GM23338 (cell line): Measurements from ENCODE around the gene CFAP92. TPM values are rescaled to one million over a fixed set of nuclear protein-coding genes. Genes with fewer than 3 reads are reported as not detected.

ENCODE experiments used
- ATAC-seq: fragments of 200-7000 bp; cut with Tn5 transposase; 3 replicates; pipeline ENCODE4 v1.9.1; 2020
- DNase-seq: peaks from one replicate; pipeline ENCODE4 v3.0.0-alpha.2; 2015; ENCODE audit warnings: low spot score
- H2AFZ ChIP-seq: fragments of 200-600 bp; sonication (generic); 2 replicates; pipeline ENCODE4 v1.8.0; 2016; ENCODE audit warnings: antibody characterized with exemption, mild to moderate bottlenecking, moderate library complexity
- H3F3A ChIP-seq: fragments of 200-600 bp; sonication (generic); replicated peaks from 2 replicates; pipeline ENCODE4 v1.8.0; 2017; ENCODE audit warnings: antibody characterized with exemption, mixed run types, low read depth
- H3K27ac ChIP-seq: fragments of 200-600 bp; sonication (generic); 2 replicates; pipeline ENCODE4 v1.6.1; 2016; ENCODE audit warnings: low read depth
- H3K27me3 ChIP-seq: fragments of 200-600 bp; sonication (generic); 2 replicates; pipeline ENCODE4 v1.8.0; 2016; ENCODE audit warnings: mild to moderate bottlenecking, mixed run types, moderate library complexity; ENCODE audit not compliant: insufficient read depth
- H3K36me3 ChIP-seq: fragments of 200-600 bp; sonication (generic); 2 replicates; pipeline ENCODE4 v1.8.0; 2016; ENCODE audit warnings: mild to moderate bottlenecking; ENCODE audit not compliant: insufficient read depth
- H3K4me1 ChIP-seq: fragments of 200-600 bp; sonication (generic); 2 replicates; pipeline ENCODE4 v1.8.0; 2016; ENCODE audit warnings: mild to moderate bottlenecking, moderate library complexity; ENCODE audit not compliant: insufficient read depth
- H3K4me2 ChIP-seq: fragments of 200-600 bp; sonication (generic); 2 replicates; pipeline ENCODE4 v1.7.1; 2017; ENCODE audit warnings: mixed run types
- H3K4me3 ChIP-seq: fragments of 200-600 bp; sonication (generic); 2 replicates; pipeline ENCODE4 v1.6.1; 2016; ENCODE audit warnings: mixed run types
- H3K79me2 ChIP-seq: fragments of 200-600 bp; sonication (generic); replicated peaks from 2 replicates; pipeline ENCODE4 v1.8.0; 2017; ENCODE audit warnings: mild to moderate bottlenecking; ENCODE audit not compliant: insufficient read depth
- H3K9me2 ChIP-seq: fragments of 200-600 bp; sonication (generic); 2 replicates; pipeline ENCODE4 v1.8.0; 2017; ENCODE audit not compliant: insufficient read depth
- H4K20me1 ChIP-seq: fragments of 200-600 bp; sonication (generic); replicated peaks from 2 replicates; pipeline ENCODE4 v1.8.0; 2017; ENCODE audit warnings: mild to moderate bottlenecking; ENCODE audit not compliant: insufficient read depth
- H3K27ac Mint-ChIP-seq: 2 replicates; pipeline ENCODE4 v1.8.0; 2020; ENCODE audit warnings: inconsistent platforms, mild to moderate bottlenecking, moderate library complexity, mixed read lengths
- H3K27me3 Mint-ChIP-seq: 3 replicates; pipeline ENCODE4 v1.8.0; 2022; ENCODE audit warnings: low read depth, mild to moderate bottlenecking, moderate library complexity, mixed read lengths, inconsistent platforms; ENCODE audit not compliant: insufficient read depth, poor library complexity
- H3K36me3 Mint-ChIP-seq: 3 replicates; pipeline ENCODE4 v1.8.0; 2021; ENCODE audit warnings: low read depth, mild to moderate bottlenecking, inconsistent platforms, moderate library complexity, mixed read lengths
- H3K4me1 Mint-ChIP-seq: 3 replicates; pipeline ENCODE4 v1.8.0; 2020; ENCODE audit warnings: mild to moderate bottlenecking, inconsistent platforms, mixed read lengths
- H3K4me3 Mint-ChIP-seq: 3 replicates; pipeline ENCODE4 v1.8.0; 2021; ENCODE audit warnings: moderate library complexity, mild to moderate bottlenecking, inconsistent platforms, mixed read lengths
- H3K9me3 Mint-ChIP-seq: 3 replicates; pipeline ENCODE4 v1.8.0; 2020; ENCODE audit warnings: moderate library complexity, mild to moderate bottlenecking, inconsistent platforms, mixed read lengths
- CREB1 ChIP-seq: fragments of 250-450 bp; sonication (Bioruptor Pico); IDR thresholded peaks from 2 replicates; pipeline ENCODE4 v1.5.0; 2020; ENCODE audit warnings: low read depth, mild to moderate bottlenecking, moderate library complexity
- CTCF ChIP-seq, 2 experiments: fragments of 200-600 bp in 1 of 2; sonication (generic) in 1 of 2; conservative IDR thresholded peaks; 2 replicates each; pipeline versions ENCODE4 v1.5.1 to v1.6.1; 2016 to 2017; ENCODE audit warnings: antibody characterized with exemption in 2 of 2, low read depth in 2 of 2, mild to moderate bottlenecking in 2 of 2, moderate library complexity in 1 of 2
- EZH2 ChIP-seq: fragments of 200-600 bp; sonication (generic); IDR thresholded peaks from one replicate; pipeline ENCODE4 v1.8.0; 2017; ENCODE audit warnings: antibody characterized with exemption, mild to moderate bottlenecking, low read depth; ENCODE audit not compliant: unreplicated experiment
- EZH2phosphoT487 ChIP-seq: fragments of 200-600 bp; sonication (generic); IDR thresholded peaks from one replicate; pipeline ENCODE4 v1.8.1; 2018; ENCODE audit warnings: antibody characterized with exemption; ENCODE audit not compliant: unreplicated experiment
- POLR2AphosphoS5 ChIP-seq: IDR thresholded peaks from 2 replicates; pipeline ENCODE4 v1.6.1; 2016; ENCODE audit warnings: antibody characterized with exemption, low read depth
- STAT1 ChIP-seq: IDR thresholded peaks from one replicate; pipeline ENCODE4 v1.6.1; 2016; ENCODE audit warnings: antibody characterized with exemption; ENCODE audit not compliant: unreplicated experiment
- ZNF462 ChIP-seq: fragments of 250-450 bp; sonication (Bioruptor Pico); IDR thresholded peaks from 2 replicates; pipeline ENCODE4 v1.5.0; 2020; ENCODE audit warnings: mild to moderate bottlenecking, moderate library complexity
- polyA plus RNA-seq: library from polyadenylated mRNA; unstranded; fragments of >200 nt; fragmentation: Nextera tagmentation; extraction: Ambion mirVana; gene quantifications from 2 replicates; pipeline ENCODE4 v1.2.1, GENCODE V29; 2016
- total RNA-seq: library from RNA; depleted of rRNA; stranded (reverse); fragments of >200 nt; shearing (Covaris generic); gene quantifications from 2 replicates; pipeline ENCODE4 v1.2.3, GENCODE V29; 2014
- TF ChIP-seq, protein P1 (sequence below): IDR thresholded peaks from 2 replicates; pipeline ENCODE4 v1.6.1; 2016; ENCODE audit warnings: antibody characterized with exemption

Gene CFAP92
- total and polyA plus RNA-seq, 2 experiments from 2014 or later: 1.6 to 2.3 TPM

DNA sequence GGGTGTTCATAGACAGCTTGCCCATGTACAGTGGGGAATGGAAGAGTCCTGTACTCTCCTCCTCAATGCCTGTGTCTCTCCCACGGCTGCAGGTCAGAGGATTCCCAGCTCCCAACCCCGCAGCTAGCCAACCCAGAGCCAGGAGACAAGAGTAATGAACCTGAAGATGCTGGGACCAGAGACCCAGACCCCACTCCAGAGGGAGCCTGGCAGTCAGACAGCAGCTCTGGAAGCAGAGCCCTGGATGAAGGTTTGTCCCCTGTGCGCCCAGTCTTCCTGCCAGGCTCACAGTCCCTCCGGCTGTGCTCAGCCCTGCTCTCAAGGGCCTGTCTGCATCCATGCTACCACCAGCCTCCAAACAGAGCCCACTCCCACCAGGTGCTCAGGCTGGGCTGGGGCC, 36.7 kb upstream of the CFAP92 start:
- H3K36me3 ChIP-seq: no peaks in the 10 kb centered on the region
- peaks cover 20% of the 10 kb centered on the region for H3K27me3 ChIP-seq
- H3K4me3 ChIP-seq: no peak overlapping the region
- ATAC-seq (no peak), DNase-seq (no peak)
- TF ChIP-seq STAT1: no peak
- TF ChIP-seq EZH2: no peak
- no peak for TF ChIP-seq CREB1
- TF ChIP-seq, protein P1, sequence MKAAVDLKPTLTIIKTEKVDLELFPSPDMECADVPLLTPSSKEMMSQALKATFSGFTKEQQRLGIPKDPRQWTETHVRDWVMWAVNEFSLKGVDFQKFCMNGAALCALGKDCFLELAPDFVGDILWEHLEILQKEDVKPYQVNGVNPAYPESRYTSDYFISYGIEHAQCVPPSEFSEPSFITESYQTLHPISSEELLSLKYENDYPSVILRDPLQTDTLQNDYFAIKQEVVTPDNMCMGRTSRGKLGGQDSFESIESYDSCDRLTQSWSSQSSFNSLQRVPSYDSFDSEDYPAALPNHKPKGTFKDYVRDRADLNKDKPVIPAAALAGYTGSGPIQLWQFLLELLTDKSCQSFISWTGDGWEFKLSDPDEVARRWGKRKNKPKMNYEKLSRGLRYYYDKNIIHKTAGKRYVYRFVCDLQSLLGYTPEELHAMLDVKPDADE: no peak
- no peak for TF ChIP-seq POLR2AphosphoS5
- no peak for TF ChIP-seq EZH2phosphoT487
- H3K4me1 Mint-ChIP-seq: peaks cover 6% of the 10 kb centered on the region; the same call in 2 of the 3 replicates
- no peaks in the 10 kb centered on the region for H3K9me2 ChIP-seq
- no peak overlapping the region for H2AFZ ChIP-seq
- H3F3A ChIP-seq: no peaks in the 10 kb centered on the region
- H3K4me3 Mint-ChIP-seq: no peak overlapping the region
- no peaks in the 10 kb centered on the region for H4K20me1 ChIP-seq
- H3K27ac ChIP-seq: no peak overlapping the region
- H3K4me1 ChIP-seq: no peaks in the 10 kb centered on the region
- no peaks in the 10 kb centered on the region for H3K36me3 Mint-ChIP-seq
- peaks cover 7% of the 10 kb centered on the region; the same call in 2 of the 3 replicates for H3K9me3 Mint-ChIP-seq
- H3K27me3 Mint-ChIP-seq: peaks cover 20% of the 10 kb centered on the region
- no peak overlapping the region for H3K4me2 ChIP-seq
- H3K79me2 ChIP-seq: no peaks in the 10 kb centered on the region
- no peak overlapping the region for H3K27ac Mint-ChIP-seq

DNA sequence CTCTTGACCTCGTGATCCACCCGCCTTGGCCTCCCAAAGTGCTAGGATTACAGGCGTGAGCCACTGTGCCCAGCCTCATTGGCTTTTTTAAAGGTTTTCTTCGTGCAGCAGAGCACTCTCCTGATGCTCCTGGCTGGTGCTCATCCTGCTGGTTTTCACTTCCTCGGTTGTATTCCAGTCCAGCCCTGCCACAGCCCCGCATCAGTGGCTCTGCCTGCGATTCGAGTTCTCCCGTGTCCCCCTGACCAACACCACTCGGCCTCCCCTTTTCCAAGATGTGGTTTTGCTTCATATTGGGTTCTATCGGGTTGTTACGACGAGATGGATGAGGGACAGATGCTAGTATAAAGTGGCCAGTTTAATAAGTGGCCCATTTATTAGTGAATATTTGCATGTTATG, 35.0 kb upstream of the CFAP92 start:
- Histone ChIP-seq H3K79me2 (no peaks in the 10 kb centered on the region), H2AFZ (no peak overlapping the region), H3K4me2 (no peak overlapping the region), H3K36me3 (no peaks in the 10 kb centered on the region), H3K4me3 (no peak overlapping the region), H4K20me1 (no peaks in the 10 kb centered on the region), H3K27me3 (peaks cover 26% of the 10 kb centered on the region), H3K9me2 (no peaks in the 10 kb centered on the region), H3K4me1 (no peaks in the 10 kb centered on the region), H3F3A (no peaks in the 10 kb centered on the region), H3K27ac (no peak overlapping the region)
- ATAC-seq (no peak), DNase-seq (no peak)
- no peak overlapping the region for H3K27ac Mint-ChIP-seq
- H3K4me1 Mint-ChIP-seq: peaks cover 3% of the 10 kb centered on the region; the same call in 2 of the 3 replicates
- no peaks in the 10 kb centered on the region for H3K36me3 Mint-ChIP-seq
- H3K4me3 Mint-ChIP-seq: no peak overlapping the region
- peaks cover 32% of the 10 kb centered on the region for H3K27me3 Mint-ChIP-seq
- peaks cover 10% of the 10 kb centered on the region; the same call in 2 of the 3 replicates for H3K9me3 Mint-ChIP-seq
- TF ChIP-seq EZH2phosphoT487 (no peak), ZNF462 (CRISPR knock-in tag) (no peak), STAT1 (no peak), CREB1 (no peak), EZH2 (no peak), CTCF (conservative IDR thresholded peaks at IDR 0.05; ENCODE audit: low read depth in 2 of 2) (no peak)
